Smooth muscle cell (in vitro differentiated cells): ENCODE measurements around the gene CDC42EP1. TPM values are rescaled to one million over a fixed set of nuclear protein-coding genes. Genes with fewer than 3 reads are reported as not detected.
"Not testable (repeated sequence)": the region's sequence is repeated elsewhere in the genome, so short reads cannot be mapped to it uniquely, and the experiment has no call there.

Experiments used
- DNase-seq: peaks from one replicate; lab custom pipeline; 2025; ENCODE audit not compliant: unreplicated experiment; lab: John Stamatoyannopoulos, UW
- H2AFZ ChIP-seq: fragments of 200-600 bp; sonication (generic); 2 replicates; pipeline ENCODE4 v1.6.0; 2016; ENCODE audit warnings: antibody characterized with exemption, low read depth, mild to moderate bottlenecking
- H3F3A ChIP-seq: fragments of 200-600 bp; sonication (generic); 2 replicates; pipeline ENCODE4 v1.6.0; 2017; ENCODE audit warnings: antibody characterized with exemption, low read depth
- H3K27ac ChIP-seq: fragments of 200-600 bp; sonication (generic); 2 replicates; pipeline ENCODE4 v1.5.1; 2016; ENCODE audit warnings: low read depth, mild to moderate bottlenecking
- H3K27me3 ChIP-seq: fragments of 200-600 bp; sonication (generic); 2 replicates; pipeline ENCODE4 v1.6.1; 2016; ENCODE audit warnings: low read depth, mild to moderate bottlenecking
- H3K36me3 ChIP-seq: fragments of 200-600 bp; sonication (generic); 2 replicates; pipeline ENCODE4 v1.5.1; 2016; ENCODE audit warnings: low read depth
- H3K4me1 ChIP-seq: fragments of 200-600 bp; sonication (generic); 2 replicates; pipeline ENCODE4 v1.5.1; 2016; ENCODE audit warnings: low read depth
- H3K4me2 ChIP-seq: fragments of 200-600 bp; sonication (generic); 2 replicates; pipeline ENCODE4 v1.6.0; 2016; ENCODE audit warnings: mild to moderate bottlenecking
- H3K4me3 ChIP-seq: fragments of 200-600 bp; sonication (generic); 2 replicates; pipeline ENCODE4 v1.5.1; 2016; ENCODE audit warnings: mild to moderate bottlenecking
- H3K79me2 ChIP-seq: fragments of 200-600 bp; sonication (generic); 2 replicates; pipeline ENCODE4 v1.6.0; 2016; ENCODE audit warnings: low read depth, mild to moderate bottlenecking
- H3K9ac ChIP-seq: fragments of 200-600 bp; sonication (generic); 2 replicates; pipeline ENCODE4 v1.6.0; 2016; ENCODE audit warnings: low read depth
- H3K9me3 ChIP-seq: fragments of 200-600 bp; sonication (generic); replicated peaks from 2 replicates; pipeline ENCODE4 v1.5.1; 2016; ENCODE audit warnings: low read depth
- H4K20me1 ChIP-seq: fragments of 200-600 bp; sonication (generic); 2 replicates; pipeline ENCODE4 v1.6.0; 2016; ENCODE audit warnings: low read depth
- WGBS: methylation state at CpG from one replicate; pipeline ENCODE4 v1.1.7; 2016; ENCODE audit warnings: low lambda C conversion rate; 5-methylcytosine and 5-hydroxymethylcytosine counted together
- polyA plus RNA-seq: library from polyadenylated mRNA; unstranded; fragments of >200 nt; fragmentation: Nextera tagmentation; extraction: Ambion mirVana; gene quantifications from 2 replicates; pipeline ENCODE4 v1.2.1, GENCODE V29; 2016
- total RNA-seq: library from RNA; depleted of rRNA; stranded (reverse); fragments of >200 nt; gene quantifications from 2 replicates; pipeline ENCODE4 v1.2.3, GENCODE V29; 2014
- TF ChIP-seq, protein P1 (sequence below): fragments of 200-600 bp; sonication (generic); IDR thresholded peaks from 2 replicates; pipeline ENCODE4 v1.5.1; 2017; ENCODE audit warnings: borderline replicate concordance, mild to moderate bottlenecking, antibody characterized with exemption; ENCODE audit not compliant: insufficient read depth, poor library complexity, severe bottlenecking

The CDC42EP1 gene
- total and polyA plus RNA-seq, 2 experiments from 2014 or later = 14.0 to 89.6 TPM

DNA sequence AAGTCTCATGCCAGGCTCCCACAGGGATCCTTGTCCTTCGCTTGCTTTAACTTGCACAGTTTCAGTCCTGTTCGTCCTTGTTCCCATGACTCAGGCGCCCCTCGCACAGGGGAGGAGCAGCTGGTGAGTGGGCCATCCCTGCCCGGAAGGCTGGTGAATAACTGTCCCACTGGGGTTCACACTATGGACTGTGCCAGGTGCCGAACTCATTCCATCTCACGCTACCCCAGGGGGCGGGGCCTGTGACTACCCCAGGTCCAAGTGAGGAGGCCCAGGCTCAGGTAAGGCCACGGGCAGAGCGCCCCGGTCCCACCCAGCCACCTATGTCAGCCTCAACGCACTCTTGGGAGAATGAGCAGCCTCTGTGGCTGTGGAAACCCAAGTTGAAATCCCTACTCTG is 33.9 kb upstream of the CDC42EP1 start:
- Histone ChIP-seq H3K4me1 (peaks cover 7% of the 10 kb centered on the region), H3K36me3 (no peaks in the 10 kb centered on the region), H3K79me2 (no peaks in the 10 kb centered on the region), H4K20me1 (no peaks in the 10 kb centered on the region), H2AFZ (no peak overlapping the region), H3K4me3 (no peak overlapping the region), H3K9me3 (no peaks in the 10 kb centered on the region), H3K4me2 (no peak overlapping the region), H3K27me3 (no peaks in the 10 kb centered on the region), H3F3A (no peaks in the 10 kb centered on the region), H3K9ac (no peak overlapping the region), H3K27ac (no peak overlapping the region)
- 85% methylated on average over 12 of the region's 12 CpGs for WGBS
- TF ChIP-seq, protein P1, sequence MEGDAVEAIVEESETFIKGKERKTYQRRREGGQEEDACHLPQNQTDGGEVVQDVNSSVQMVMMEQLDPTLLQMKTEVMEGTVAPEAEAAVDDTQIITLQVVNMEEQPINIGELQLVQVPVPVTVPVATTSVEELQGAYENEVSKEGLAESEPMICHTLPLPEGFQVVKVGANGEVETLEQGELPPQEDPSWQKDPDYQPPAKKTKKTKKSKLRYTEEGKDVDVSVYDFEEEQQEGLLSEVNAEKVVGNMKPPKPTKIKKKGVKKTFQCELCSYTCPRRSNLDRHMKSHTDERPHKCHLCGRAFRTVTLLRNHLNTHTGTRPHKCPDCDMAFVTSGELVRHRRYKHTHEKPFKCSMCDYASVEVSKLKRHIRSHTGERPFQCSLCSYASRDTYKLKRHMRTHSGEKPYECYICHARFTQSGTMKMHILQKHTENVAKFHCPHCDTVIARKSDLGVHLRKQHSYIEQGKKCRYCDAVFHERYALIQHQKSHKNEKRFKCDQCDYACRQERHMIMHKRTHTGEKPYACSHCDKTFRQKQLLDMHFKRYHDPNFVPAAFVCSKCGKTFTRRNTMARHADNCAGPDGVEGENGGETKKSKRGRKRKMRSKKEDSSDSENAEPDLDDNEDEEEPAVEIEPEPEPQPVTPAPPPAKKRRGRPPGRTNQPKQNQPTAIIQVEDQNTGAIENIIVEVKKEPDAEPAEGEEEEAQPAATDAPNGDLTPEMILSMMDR = no peak
- DNase-seq = no peak

DNA sequence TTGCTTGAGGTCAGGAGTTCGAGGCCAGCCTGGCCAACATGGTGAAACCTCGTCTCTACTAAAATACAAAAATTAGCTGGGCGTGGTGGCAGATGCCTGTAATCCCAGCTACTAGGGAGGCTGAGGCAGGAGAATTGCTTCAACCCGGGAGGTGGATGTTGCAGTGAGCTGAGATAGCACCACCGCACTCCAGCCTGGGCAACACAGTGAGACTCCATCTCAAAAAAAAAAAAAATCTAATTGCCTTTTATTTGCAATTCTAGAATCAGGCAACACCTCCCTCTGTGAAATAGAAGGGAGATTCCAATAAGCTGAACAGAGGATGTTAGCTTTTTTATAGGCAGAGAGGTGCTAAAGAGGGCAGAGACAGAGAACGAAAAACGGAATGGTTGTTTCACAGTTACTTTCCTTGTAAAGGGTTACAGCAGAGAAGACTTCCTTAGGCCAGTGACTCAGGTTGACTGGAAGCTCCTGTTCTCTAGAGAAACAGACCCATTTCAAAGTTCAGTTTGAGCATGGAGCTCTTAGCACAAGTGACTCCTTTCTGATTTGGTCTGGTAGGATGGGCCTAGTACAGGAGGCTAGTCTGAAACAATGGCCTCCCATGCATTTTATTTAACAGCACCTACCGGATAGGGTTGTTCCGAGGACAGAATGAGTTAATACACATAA is 33.1 kb upstream of the CDC42EP1 start:
- H3K36me3 ChIP-seq, H3K27ac ChIP-seq, H2AFZ ChIP-seq, H3K27me3 ChIP-seq, H3K4me1 ChIP-seq, H3K9me3 ChIP-seq, H3F3A ChIP-seq, H3K79me2 ChIP-seq, H4K20me1 ChIP-seq, H3K9ac ChIP-seq, H3K4me3 ChIP-seq, H3K4me2 ChIP-seq, DNase-seq: not testable (repeated sequence)
- WGBS = 93% methylated on average over 9 of the region's 9 CpGs

DNA sequence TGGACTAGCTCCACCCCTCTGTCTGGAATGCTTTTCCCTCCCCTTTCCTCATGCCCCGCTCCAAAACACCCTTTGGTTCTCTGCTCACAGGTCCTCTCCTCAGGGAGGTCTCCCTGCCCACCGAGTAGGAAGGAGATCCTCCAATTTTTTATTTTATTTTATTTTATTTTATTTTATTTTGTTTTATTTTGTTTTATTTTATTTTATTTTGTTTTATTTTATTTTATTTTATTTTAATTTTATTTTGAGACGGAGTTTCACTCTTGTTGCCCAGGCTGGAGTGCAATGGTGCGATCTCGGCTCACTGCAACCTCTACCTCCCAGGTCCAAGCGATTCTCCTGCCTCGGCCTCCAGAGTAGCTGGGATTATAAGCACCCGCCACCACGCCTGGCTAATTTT is 32.3 kb upstream of the CDC42EP1 start:
- H3K27me3 ChIP-seq, H3K4me2 ChIP-seq, H3K4me3 ChIP-seq, H3K9me3 ChIP-seq, H3K4me1 ChIP-seq, H3F3A ChIP-seq, DNase-seq, H4K20me1 ChIP-seq, H2AFZ ChIP-seq, H3K27ac ChIP-seq, H3K79me2 ChIP-seq, H3K36me3 ChIP-seq, H3K9ac ChIP-seq: not testable (repeated sequence)
- WGBS = 97% methylated on average over 9 of the region's 9 CpGs

DNA sequence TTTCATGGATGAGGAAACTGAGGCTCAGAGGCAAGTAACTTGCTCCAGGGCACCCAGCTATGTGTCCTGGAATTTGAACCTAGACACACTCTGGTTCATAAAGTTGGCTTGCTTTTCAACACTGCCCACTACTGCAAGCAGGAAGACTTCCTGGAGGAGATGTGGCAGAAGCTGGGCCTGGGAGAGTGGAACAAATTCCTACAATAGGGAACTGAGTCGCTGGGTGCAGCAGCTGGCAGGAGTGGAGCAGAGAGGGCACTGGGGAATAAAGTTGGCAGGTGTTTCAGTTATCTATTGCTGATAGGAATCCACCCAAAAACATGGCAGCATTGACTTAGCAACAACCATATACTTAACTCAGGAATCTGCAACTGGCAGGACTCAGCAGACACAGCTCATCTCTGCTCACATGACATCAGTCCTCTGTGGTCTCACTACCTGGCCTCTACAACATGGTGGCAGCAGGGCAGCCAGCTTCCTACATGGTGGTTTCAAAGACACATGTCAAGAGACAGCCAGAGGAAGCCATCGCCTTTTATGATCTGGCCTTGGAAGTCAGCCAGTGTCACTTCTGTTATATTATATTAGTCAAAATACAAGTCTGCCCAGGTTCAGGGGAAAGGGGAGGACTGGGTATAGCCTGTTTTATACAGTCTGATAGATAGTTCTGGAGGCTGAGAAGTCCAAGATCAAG is 30.5 kb upstream of the CDC42EP1 start:
- Histone ChIP-seq H4K20me1 (no peaks in the 10 kb centered on the region), H3F3A (no peaks in the 10 kb centered on the region), H2AFZ (no peak overlapping the region), H3K79me2 (no peaks in the 10 kb centered on the region), H3K4me1 (peaks cover 4% of the 10 kb centered on the region), H3K4me3 (no peak overlapping the region), H3K27me3 (no peaks in the 10 kb centered on the region), H3K9me3 (no peaks in the 10 kb centered on the region), H3K4me2 (no peak overlapping the region), H3K27ac (no peak overlapping the region), H3K9ac (no peak overlapping the region), H3K36me3 (no peaks in the 10 kb centered on the region)
- TF ChIP-seq, protein P1 = no peak
- 87% methylated on average over 2 of the region's 2 CpGs for WGBS
- no peak for DNase-seq
